GM18951 (cell line): ENCODE results near the gene SNX32.

Experiments used
- POLR2A ChIP-seq: IDR thresholded peaks from 4 replicates; pipeline ENCODE4 v1.6.1; 2011; ENCODE audit warnings: mild to moderate bottlenecking; ENCODE audit not compliant: insufficient read length, insufficient read depth; ENCODE audit errors: extremely low read depth
- in situ Hi-C: fragments of 300-500 bp; cut with MboI; formaldehyde crosslinking; loops from one replicate; pipeline ENCODE4 v1.12.0; 2022; ENCODE audit warnings: low sequenced_read_pairs, mixed read lengths, inconsistent platforms; ENCODE audit not compliant: unreplicated experiment

The SNX32 gene

GRCh38 chr11:65806979-65807378 lies 26.8 kb upstream of the SNX32 start:
- in situ Hi-C loops = no loop called here
- TF ChIP-seq POLR2A = no peak

- TF ChIP-seq POLR2A = no peak
- in situ Hi-C loops = no loop called here
Observed at GRCh38 chr11:65808744-65809341, 24.9 kb upstream of the SNX32 start.

GRCh38 chr11:65809496-65809895 lies 24.3 kb upstream of the SNX32 start:
- in situ Hi-C loops = no loop called here

GRCh38 chr11:65810046-65810868 lies 23.5 kb upstream of the SNX32 start:
- in situ Hi-C loops = no loop called here
- no peak for TF ChIP-seq POLR2A

More at GRCh38 chr11:65809496-65809895, 24.3 kb upstream of the SNX32 start:
- no peak for TF ChIP-seq POLR2A

GRCh38 chr11:65811764-65812475 lies 21.8 kb upstream of the SNX32 start:
- no peak for TF ChIP-seq POLR2A
- in situ Hi-C loops = no loop called here

GRCh38 chr11:65814131-65814985 lies 19.4 kb upstream of the SNX32 start:
- in situ Hi-C loops = no loop called here
- TF ChIP-seq POLR2A = no peak

- no peak for TF ChIP-seq POLR2A
- in situ Hi-C loops = no loop called here
Observed at GRCh38 chr11:65814986-65815565, 18.7 kb upstream of the SNX32 start.

- in situ Hi-C loops = no loop called here
- no peak for TF ChIP-seq POLR2A
Observed at GRCh38 chr11:65816696-65817095, 17.1 kb upstream of the SNX32 start.

- no peak for TF ChIP-seq POLR2A
- in situ Hi-C loops = no loop called here
Observed at GRCh38 chr11:65817312-65817834, 16.4 kb upstream of the SNX32 start.

GRCh38 chr11:65817835-65818680 lies 15.7 kb upstream of the SNX32 start:
- in situ Hi-C loops = no loop called here
- TF ChIP-seq POLR2A = peak; percentile 10

- TF ChIP-seq POLR2A = no peak
- in situ Hi-C loops = loop anchor here (10.0 kb wide), 1 partner anchor 96 kb away; the partner anchor contains the start of gene RNASEH2C
Observed at GRCh38 chr11:65821107-65821506, 12.7 kb upstream of the SNX32 start.
